ENCODE measurements around the gene MAP3K1.

DNA sequence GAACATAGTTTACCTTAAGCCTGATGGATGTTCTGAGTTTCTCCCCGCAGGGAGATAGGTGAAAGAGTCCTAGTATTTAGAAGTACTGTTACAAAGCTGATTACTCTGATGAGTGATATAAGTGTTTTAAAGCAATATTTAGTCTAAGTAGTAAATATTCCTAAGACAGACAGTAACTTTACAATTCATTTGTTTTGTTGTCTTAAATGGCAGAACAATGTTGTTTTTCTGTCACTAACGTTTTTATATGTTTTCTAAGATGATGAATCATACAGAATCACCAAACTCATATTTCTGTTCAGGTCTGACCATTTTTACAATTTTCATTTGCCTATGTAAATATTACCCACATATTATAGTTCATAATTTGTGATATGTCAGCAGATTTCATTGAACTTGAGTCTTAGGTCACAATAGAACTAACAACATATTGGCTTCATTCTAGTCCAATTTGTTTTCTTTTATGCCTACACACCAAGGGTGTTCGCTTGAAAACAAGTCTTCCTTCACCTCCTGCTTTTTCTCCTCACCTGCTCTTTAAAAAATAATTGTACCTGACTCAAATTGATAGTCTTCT is 30.6 kb downstream of the MAP3K1 start:
- TF ChIP-seq, protein P1, sequence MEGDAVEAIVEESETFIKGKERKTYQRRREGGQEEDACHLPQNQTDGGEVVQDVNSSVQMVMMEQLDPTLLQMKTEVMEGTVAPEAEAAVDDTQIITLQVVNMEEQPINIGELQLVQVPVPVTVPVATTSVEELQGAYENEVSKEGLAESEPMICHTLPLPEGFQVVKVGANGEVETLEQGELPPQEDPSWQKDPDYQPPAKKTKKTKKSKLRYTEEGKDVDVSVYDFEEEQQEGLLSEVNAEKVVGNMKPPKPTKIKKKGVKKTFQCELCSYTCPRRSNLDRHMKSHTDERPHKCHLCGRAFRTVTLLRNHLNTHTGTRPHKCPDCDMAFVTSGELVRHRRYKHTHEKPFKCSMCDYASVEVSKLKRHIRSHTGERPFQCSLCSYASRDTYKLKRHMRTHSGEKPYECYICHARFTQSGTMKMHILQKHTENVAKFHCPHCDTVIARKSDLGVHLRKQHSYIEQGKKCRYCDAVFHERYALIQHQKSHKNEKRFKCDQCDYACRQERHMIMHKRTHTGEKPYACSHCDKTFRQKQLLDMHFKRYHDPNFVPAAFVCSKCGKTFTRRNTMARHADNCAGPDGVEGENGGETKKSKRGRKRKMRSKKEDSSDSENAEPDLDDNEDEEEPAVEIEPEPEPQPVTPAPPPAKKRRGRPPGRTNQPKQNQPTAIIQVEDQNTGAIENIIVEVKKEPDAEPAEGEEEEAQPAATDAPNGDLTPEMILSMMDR (IDR thresholded peaks at IDR 0.05; ENCODE audit: poor library complexity) = no peak
- TF ChIP-seq EZH2 (IDR thresholded peaks at IDR 0.05; ENCODE audit: borderline replicate concordance) = no peak
- TF ChIP-seq EZH2phosphoT487 (IDR thresholded peaks at IDR 0.05; ENCODE audit: low read depth, severe bottlenecking, unreplicated experiment) = no peak
